Measurements from ENCODE around the gene NAA80. TPM values are rescaled to one million over a fixed set of nuclear protein-coding genes. Genes with fewer than 3 reads are reported as not detected.
"Not testable (repeated sequence)": the region's sequence is repeated elsewhere in the genome, so short reads cannot be mapped to it uniquely, and the experiment has no call there.

The NAA80 gene
- total RNA-seq, 1 experiment from 2014 or later = 2.4 TPM

- DNase-seq (ENCODE audit: low spot score) = peak; percentile 94
These were observed 6.8 kb downstream of the NAA80 start, which contains the start of gene IFRD2 for GRCh38 chr3:50292159-50293078. IFRD2 (minus strand) TSS chr3:50292429; CDS start chr3:50292274, 155 bp downstream.

GRCh38 chr3:50290161-50290641 lies 9.0 kb downstream of the NAA80 start:
- DNase-seq (ENCODE audit: low spot score) = no peak

- DNase-seq (ENCODE audit: low spot score) = no peak
These were observed 10.1 kb downstream of the NAA80 start for GRCh38 chr3:50289130-50289529.

GRCh38 chr3:50288387-50289007 lies 10.7 kb downstream of the NAA80 start:
- DNase-seq (ENCODE audit: low spot score) = no peak

GRCh38 chr3:50287262-50287661 lies 11.9 kb downstream of the NAA80 start:
- DNase-seq (ENCODE audit: low spot score) = no peak

GRCh38 chr3:50286322-50287227 lies 12.6 kb downstream of the NAA80 start:
- no peak for DNase-seq (ENCODE audit: low spot score)

GRCh38 chr3:50284121-50284520 lies 15.1 kb downstream of the NAA80 start:
- DNase-seq (ENCODE audit: low spot score) = not testable (repeated sequence)

GRCh38 chr3:50279255-50280016 lies 19.8 kb downstream of the NAA80 start:
- no peak for DNase-seq (ENCODE audit: low spot score)

GRCh38 chr3:50278880-50279224 lies 20.4 kb downstream of the NAA80 start, which contains the start of gene LSMEM2:
LSMEM2 (plus strand) TSS chr3:50279087; CDS start chr3:50279114, 27 bp downstream.
- no peak for DNase-seq (ENCODE audit: low spot score)

- DNase-seq (ENCODE audit: low spot score) = no peak
These were observed 20.9 kb downstream of the NAA80 start for GRCh38 chr3:50278123-50278879.

GRCh38 chr3:50276762-50277101 lies 22.5 kb downstream of the NAA80 start:
- DNase-seq (ENCODE audit: low spot score) = no peak

- no peak for DNase-seq (ENCODE audit: low spot score)
These were observed 23.0 kb downstream of the NAA80 start for GRCh38 chr3:50275996-50276761.

- no peak for DNase-seq (ENCODE audit: low spot score)
These were observed 23.8 kb downstream of the NAA80 start for GRCh38 chr3:50275141-50275995.

GRCh38 chr3:50274371-50275104 lies 24.7 kb downstream of the NAA80 start:
- DNase-seq (ENCODE audit: low spot score) = no peak

- no peak for DNase-seq (ENCODE audit: low spot score)
These were observed 25.5 kb downstream of the NAA80 start for GRCh38 chr3:50273689-50274065.

- DNase-seq (ENCODE audit: low spot score) = peak; percentile 34
These were observed 26.1 kb downstream of the NAA80 start for GRCh38 chr3:50272911-50273688.

GRCh38 chr3:50272538-50272910 lies 26.7 kb downstream of the NAA80 start:
- not testable (repeated sequence) for DNase-seq (ENCODE audit: low spot score)

Data from H4 (cell line).